SU-DHL-6 (cell line): ENCODE results near the gene SERINC3.

Experiments used
- H2AFZ ChIP-seq: fragments of 200-600 bp; sonication (generic); 2 replicates; pipeline ENCODE4 v1.6.1; 2014; ENCODE audit warnings: low read depth, mild to moderate bottlenecking, moderate library complexity, mixed read lengths, antibody characterized with exemption, low read length; ENCODE audit not compliant: severe bottlenecking
- H3F3A ChIP-seq: fragments of 200-600 bp; shearing (Covaris generic); 2 replicates; pipeline ENCODE4 v1.6.0; 2016; ENCODE audit warnings: antibody characterized with exemption, mild to moderate bottlenecking; ENCODE audit not compliant: insufficient read depth
- H3K27ac ChIP-seq: fragments of 200-600 bp; sonication (generic); 2 replicates; pipeline ENCODE4 v1.5.1; 2016; ENCODE audit warnings: low read depth, mild to moderate bottlenecking, low read length, moderate library complexity, mixed read lengths
- H3K27me3 ChIP-seq: fragments of 200-600 bp; sonication (generic), shearing (Covaris generic); 2 replicates; pipeline ENCODE4 v1.6.0; 2014; ENCODE audit warnings: mild to moderate bottlenecking, low read length
- H3K36me3 ChIP-seq: fragments of 200-600 bp; sonication (generic); 2 replicates; pipeline ENCODE4 v1.6.1; 2014; ENCODE audit warnings: mild to moderate bottlenecking, low read length, mixed read lengths
- H3K4me2 ChIP-seq: fragments of 300-600, 200-600 bp; shearing (Covaris generic), sonication (generic); 2 replicates; pipeline ENCODE4 v1.6.0; 2014; ENCODE audit warnings: low read length, low read depth, mild to moderate bottlenecking; ENCODE audit not compliant: poor library complexity, severe bottlenecking
- H3K4me3 ChIP-seq: fragments of 200-600 bp; sonication (generic); 2 replicates; pipeline ENCODE4 v1.5.1; 2014; ENCODE audit warnings: antibody characterized with exemption, low read length, mild to moderate bottlenecking, mixed read lengths; ENCODE audit not compliant: insufficient read depth, poor library complexity, severe bottlenecking
- H3K79me2 ChIP-seq: fragments of 200-600 bp; sonication (generic); 2 replicates; pipeline ENCODE4 v1.6.1; 2014; ENCODE audit warnings: mild to moderate bottlenecking, low read length, moderate library complexity; ENCODE audit not compliant: insufficient read depth
- H3K9ac ChIP-seq: fragments of 200-600 bp; sonication (generic); 2 replicates; pipeline ENCODE4 v1.7.0; 2014; ENCODE audit warnings: mild to moderate bottlenecking, low read length
- H3K9me2 ChIP-seq: fragments of 200-600 bp; sonication (generic); replicated peaks from 2 replicates; pipeline ENCODE4 v1.6.1; 2014; ENCODE audit warnings: low read length; ENCODE audit not compliant: insufficient read depth
- H3K9me3 ChIP-seq: fragments of 200-600 bp; sonication (generic); 2 replicates; pipeline ENCODE4 v1.6.1; 2014; ENCODE audit warnings: low read length, mixed read lengths; ENCODE audit not compliant: insufficient read depth
- H4K20me1 ChIP-seq: fragments of 200-600 bp; sonication (generic); 2 replicates; pipeline ENCODE4 v1.6.1; 2014; ENCODE audit warnings: low read depth, mild to moderate bottlenecking, antibody characterized with exemption, low read length, moderate library complexity, mixed read lengths
- EZH2phosphoT487 ChIP-seq: fragments of 200-600 bp; sonication (generic), shearing (Covaris generic); conservative IDR thresholded peaks from 2 replicates; pipeline ENCODE4 v1.6.1; 2018; ENCODE audit warnings: mild to moderate bottlenecking, antibody characterized with exemption, low read length, moderate library complexity, mixed read lengths
- TF ChIP-seq, protein P1 (sequence below): fragments of 200-600 bp; sonication (generic); IDR thresholded peaks from one replicate; pipeline ENCODE4 v1.5.1; 2017; ENCODE audit warnings: antibody characterized with exemption, mild to moderate bottlenecking, low read length, moderate library complexity; ENCODE audit not compliant: insufficient read depth, poor library complexity, severe bottlenecking

SERINC3 gene

DNA sequence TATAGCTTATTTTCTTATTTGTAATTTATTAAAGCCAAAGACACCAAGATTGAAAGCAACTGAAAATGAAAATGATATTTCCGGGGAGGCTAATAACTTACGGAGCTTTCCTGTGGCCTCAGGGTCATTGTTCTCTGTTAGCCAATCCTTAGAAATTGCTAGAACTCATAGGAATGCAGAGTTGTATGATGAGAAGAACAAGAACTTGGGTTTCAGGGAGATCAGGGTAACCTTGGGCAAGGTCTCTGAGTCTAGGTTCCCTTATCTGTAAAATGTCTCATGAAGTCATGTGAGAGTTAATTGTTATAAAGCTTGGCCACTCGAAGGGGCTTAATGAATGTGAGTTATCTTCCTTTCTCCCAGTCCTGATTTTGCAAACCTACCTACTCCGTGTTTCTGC, 20.1 kb upstream of the SERINC3 start:
- no peaks in the 10 kb centered on the region for H3K9me2 ChIP-seq
- no peaks in the 10 kb centered on the region for H3K36me3 ChIP-seq
- H3K79me2 ChIP-seq = no peaks in the 10 kb centered on the region
- no peaks in the 10 kb centered on the region for H4K20me1 ChIP-seq
- H3K27ac ChIP-seq = no peak overlapping the region
- no peak for TF ChIP-seq EZH2phosphoT487
- TF ChIP-seq, protein P1, sequence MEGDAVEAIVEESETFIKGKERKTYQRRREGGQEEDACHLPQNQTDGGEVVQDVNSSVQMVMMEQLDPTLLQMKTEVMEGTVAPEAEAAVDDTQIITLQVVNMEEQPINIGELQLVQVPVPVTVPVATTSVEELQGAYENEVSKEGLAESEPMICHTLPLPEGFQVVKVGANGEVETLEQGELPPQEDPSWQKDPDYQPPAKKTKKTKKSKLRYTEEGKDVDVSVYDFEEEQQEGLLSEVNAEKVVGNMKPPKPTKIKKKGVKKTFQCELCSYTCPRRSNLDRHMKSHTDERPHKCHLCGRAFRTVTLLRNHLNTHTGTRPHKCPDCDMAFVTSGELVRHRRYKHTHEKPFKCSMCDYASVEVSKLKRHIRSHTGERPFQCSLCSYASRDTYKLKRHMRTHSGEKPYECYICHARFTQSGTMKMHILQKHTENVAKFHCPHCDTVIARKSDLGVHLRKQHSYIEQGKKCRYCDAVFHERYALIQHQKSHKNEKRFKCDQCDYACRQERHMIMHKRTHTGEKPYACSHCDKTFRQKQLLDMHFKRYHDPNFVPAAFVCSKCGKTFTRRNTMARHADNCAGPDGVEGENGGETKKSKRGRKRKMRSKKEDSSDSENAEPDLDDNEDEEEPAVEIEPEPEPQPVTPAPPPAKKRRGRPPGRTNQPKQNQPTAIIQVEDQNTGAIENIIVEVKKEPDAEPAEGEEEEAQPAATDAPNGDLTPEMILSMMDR = no peak
- no peaks in the 10 kb centered on the region for H3K27me3 ChIP-seq
- H3K9me3 ChIP-seq = no peaks in the 10 kb centered on the region
- H3K4me3 ChIP-seq = no peak overlapping the region
- no peak overlapping the region for H2AFZ ChIP-seq
- H3F3A ChIP-seq = no peaks in the 10 kb centered on the region
- no peak overlapping the region for H3K9ac ChIP-seq
- no peak overlapping the region for H3K4me2 ChIP-seq

DNA sequence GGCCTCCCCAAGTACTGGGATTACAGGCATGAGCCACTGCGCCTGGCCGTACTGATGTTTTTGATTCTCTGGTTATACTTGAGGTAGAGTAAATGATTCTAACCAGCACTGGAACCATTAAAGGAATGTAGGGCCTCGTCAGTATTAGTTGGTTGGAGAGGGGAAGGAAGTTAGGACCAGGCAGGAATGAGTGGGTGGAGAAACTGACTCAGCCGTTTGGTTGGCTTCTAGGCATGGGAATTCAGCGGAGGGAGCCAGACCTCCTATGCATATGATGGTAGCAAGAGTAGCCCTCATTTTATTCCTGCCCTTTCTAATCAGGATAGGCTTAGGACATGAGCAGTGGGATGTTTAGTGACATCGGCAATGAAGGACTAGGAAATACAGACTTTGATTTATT, 19.0 kb upstream of the SERINC3 start:
- Histone ChIP-seq H3K27ac (no peak overlapping the region), H3K4me2 (no peak overlapping the region), H3K9ac (no peak overlapping the region), H3K9me2 (no peaks in the 10 kb centered on the region), H3K27me3 (no peaks in the 10 kb centered on the region), H3K36me3 (no peaks in the 10 kb centered on the region), H3K4me3 (no peak overlapping the region), H2AFZ (no peak overlapping the region), H3K9me3 (no peaks in the 10 kb centered on the region), H3K79me2 (no peaks in the 10 kb centered on the region), H4K20me1 (no peaks in the 10 kb centered on the region), H3F3A (no peaks in the 10 kb centered on the region)
- TF ChIP-seq EZH2phosphoT487 = no peak
- TF ChIP-seq, protein P1 = no peak

DNA sequence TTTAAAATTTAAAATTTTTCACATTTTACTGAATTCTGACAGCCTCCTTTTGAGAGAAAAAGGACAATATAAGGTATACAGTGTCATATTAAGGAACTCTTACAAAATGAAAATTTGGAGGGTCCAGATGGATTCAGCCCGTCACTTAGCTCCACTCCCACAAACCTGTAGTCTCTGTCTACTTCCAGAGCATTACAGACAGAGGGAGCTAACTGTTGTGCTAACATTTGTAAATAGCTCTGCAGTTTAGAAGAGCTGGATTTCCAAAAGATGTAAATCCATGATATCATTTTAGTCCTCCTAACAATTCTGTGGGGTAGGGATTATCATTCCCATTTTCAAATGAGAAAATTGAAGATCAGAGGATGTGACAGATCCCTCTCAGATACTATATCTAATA, 16.1 kb upstream of the SERINC3 start:
- Histone ChIP-seq H3K9me2 (no peaks in the 10 kb centered on the region), H3K36me3 (no peaks in the 10 kb centered on the region), H3K27ac (no peak overlapping the region), H2AFZ (no peak overlapping the region), H3K27me3 (no peaks in the 10 kb centered on the region), H3K4me3 (no peak overlapping the region), H3K4me2 (no peak overlapping the region), H3K79me2 (no peaks in the 10 kb centered on the region), H3K9ac (no peak overlapping the region), H4K20me1 (no peaks in the 10 kb centered on the region), H3F3A (peaks cover under 1% of the 10 kb centered on the region), H3K9me3 (no peaks in the 10 kb centered on the region)
- TF ChIP-seq, protein P1 = no peak
- TF ChIP-seq EZH2phosphoT487 = no peak
